PC-9 (cell line): ENCODE measurements around the gene URM1.

Experiments used
- CTCF ChIP-seq: fragments of 200-600 bp; sonication (generic); conservative IDR thresholded peaks from 2 replicates; pipeline ENCODE4 v1.6.1; 2017; ENCODE audit warnings: mixed run types, antibody characterized with exemption, mild to moderate bottlenecking, moderate library complexity
- EZH2 ChIP-seq: fragments of 200-600 bp; sonication (generic); IDR thresholded peaks from 2 replicates; pipeline ENCODE4 v1.8.0; 2017; ENCODE audit warnings: antibody characterized with exemption, low read depth

DNA sequence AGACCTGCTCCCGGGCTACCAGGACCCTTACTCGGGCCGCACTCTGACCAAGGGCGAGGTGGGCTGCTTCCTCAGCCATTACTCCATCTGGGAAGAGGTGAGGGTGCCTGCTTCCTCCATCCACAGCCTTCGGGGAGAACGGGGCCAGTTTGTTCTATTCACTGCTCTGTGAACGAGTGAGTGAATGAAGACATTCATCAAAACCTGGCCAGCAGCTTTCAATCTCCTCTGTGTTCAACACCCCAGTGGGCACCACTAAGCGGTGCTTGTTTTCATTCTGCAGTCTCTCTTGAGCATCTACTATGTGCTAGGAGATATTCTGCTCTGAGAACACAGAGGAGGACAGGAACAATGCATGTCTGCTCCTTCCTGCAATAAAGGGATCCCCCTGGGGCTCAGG lies 60.0 kb downstream of the URM1 start:
- TF ChIP-seq CTCF (no peak), EZH2 (no peak)
